Measurements from ENCODE around the gene SYCN.
"Not testable (repeated sequence)": the region's sequence is repeated elsewhere in the genome, so short reads cannot be mapped to it uniquely, and the experiment has no call there.

SYCN gene

DNA sequence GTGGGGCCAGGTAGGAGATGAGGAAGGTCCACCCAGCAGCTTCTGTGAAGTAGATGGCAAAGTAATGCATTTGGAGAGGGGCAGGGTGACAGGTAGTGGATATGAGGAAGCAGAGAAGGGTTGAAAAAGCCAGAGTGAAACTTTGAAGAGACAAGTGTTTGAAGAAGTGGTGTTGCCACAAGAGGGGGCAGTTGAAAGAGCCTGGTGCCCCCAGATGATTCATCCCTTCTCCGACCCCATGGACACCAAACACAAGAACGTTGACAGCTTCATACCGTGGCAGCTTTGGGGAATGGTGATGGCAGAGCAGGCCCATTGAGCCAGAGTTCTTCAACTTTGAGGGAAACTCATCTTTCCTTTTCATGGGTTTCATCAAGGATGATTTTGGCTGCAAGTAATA lies 20.8 kb upstream of the SYCN start:
- DNase-seq (ENCODE audit: low read depth in 2 of 2): no peak

DNA sequence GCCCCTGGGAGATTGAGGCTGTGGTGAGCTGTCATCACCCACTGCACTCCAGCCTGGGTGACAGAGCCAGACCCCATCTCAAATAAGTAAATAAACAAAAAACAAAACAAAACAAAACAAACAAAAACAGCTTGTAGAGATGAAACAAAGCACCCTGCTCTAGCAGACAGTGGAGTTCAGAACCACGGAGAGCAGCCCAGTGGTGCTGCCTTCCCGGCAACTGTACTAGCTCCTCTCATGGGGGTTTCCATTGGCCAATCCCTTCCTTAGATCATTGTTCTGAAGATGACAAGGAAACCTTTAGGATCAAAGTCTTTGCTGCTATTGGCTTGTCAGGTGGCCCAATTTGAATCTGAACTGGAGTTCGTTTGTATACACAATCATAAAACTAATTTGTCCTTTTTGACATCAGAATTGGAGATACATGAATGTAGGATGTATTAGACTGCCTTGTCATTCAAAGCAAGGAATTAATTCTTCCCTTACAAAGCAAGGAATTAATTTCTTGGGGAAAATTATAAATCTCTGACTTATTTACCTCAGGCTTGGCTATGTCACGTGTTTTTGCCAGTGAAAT lies 19.7 kb upstream of the SYCN start:
- DNase-seq (ENCODE audit: low read depth in 2 of 2): no peak

DNA sequence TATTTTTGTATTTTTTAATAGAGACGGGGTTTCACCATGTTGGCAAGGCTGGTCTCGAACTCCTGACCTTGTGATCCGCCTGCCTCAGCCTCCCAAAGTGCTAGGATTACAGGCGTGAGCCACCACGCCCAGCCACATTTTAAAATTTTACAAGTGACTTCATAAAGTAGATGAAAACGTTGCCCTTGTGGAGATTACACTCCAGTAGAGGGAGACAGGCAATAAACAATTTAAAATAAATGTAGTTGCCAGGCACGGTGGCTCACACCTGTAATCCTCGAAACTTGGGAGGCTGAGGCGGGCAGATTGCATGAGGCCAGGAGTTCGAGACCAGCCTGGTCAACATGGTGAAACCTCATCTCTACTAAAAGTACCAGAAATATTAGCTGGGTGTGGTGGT lies 15.0 kb upstream of the SYCN start:
- DNase-seq (ENCODE audit: low read depth in 2 of 2): not testable (repeated sequence)

DNA sequence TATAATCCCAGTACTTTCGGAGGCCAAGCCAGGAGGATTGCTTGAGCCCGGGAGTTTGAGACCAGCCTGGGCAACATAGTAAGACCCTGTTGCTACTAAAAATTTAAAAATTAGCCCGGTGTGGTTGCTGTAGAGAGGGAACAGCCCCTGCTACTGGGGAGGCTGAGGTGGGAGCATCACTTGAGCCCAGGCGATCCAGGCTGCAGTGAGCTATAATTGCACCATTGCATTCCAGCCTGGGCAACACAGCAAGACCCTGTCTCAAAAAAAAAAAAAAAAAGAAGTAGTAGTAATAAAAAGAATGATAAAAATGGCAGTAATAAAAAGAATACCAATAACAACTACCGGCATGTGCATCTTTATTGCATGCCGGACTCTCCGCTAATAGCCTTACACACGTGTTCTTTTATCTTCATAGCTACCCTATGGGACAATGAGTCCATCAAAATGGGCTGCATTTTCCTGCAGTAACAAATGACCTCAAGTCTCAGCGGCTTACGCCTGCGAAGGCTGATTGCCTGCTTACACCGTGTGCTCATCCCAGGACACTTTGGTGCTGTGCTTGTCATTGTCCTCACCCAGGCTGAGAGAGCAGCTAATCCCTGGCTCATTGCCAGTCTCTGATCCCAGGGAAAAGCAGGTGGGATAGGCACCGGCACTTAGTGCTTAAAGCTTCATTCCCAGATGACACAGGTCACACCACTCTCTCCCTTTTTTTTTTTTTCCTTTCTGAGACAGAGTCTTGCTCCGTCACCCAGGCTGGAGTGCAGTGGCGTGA lies 14.4 kb upstream of the SYCN start:
- DNase-seq (ENCODE audit: low read depth in 2 of 2): no peak

DNA sequence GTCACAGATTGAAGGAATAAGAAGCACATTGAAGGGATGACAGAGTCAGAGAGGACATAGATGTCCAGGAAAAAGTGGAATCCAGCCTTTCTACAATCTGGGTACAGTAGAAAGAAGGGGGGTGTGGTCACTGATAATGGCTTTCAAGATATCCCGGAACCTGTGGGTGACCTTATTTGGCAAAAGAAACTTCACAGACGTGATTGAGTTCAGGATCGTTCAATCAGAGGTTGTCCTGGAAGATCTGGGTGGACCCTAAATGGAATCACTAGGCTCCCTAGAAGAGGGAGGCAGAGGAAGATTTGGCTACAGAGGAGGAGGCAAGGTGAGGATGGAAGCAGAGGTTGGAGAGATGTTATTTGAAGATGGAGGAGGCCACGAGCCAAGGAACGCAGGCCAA lies 13.0 kb upstream of the SYCN start:
- no peak for DNase-seq (ENCODE audit: low read depth in 2 of 2)

DNA sequence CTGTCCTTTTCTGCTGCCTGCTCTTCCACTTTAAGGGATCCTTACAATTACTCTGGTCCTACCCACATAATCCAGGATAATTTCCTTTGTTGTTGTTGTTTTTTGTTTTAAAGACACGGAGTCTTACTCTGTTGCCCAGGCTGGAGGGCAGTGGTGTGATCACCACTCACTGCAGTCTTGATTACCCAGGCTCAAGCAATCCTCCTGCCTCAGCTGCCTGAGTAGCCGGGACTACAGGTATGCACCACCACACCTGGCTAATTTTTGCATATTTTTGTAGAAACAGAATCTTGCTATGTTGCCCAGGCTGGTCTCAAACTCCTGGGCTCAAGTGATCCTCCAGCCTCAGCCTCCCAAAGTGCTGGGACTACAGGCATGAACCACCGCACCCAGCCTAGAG lies 11.3 kb upstream of the SYCN start:
- not testable (repeated sequence) for DNase-seq (ENCODE audit: low read depth in 2 of 2)

DNA sequence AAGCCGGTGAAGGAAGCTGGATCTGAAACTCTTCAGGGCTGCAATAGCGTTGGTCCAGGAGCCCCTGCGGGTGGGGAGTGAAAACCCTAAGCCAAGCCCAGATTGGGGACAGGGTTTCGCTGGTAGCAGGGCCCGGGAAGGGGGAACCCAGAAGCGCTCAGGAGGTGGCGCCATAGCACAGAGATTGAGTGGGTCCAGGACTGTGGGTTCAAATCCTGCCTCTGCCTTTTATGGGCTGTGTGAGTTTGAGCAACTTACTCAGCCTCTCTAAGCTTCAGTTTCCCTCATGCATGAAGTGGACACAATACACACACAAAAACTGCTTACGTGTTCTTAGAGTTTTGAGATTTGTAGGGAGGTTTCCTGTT lies 8.3 kb upstream of the SYCN start:
- DNase-seq (ENCODE audit: low read depth in 2 of 2): peak; percentile 14 to 37

DNA sequence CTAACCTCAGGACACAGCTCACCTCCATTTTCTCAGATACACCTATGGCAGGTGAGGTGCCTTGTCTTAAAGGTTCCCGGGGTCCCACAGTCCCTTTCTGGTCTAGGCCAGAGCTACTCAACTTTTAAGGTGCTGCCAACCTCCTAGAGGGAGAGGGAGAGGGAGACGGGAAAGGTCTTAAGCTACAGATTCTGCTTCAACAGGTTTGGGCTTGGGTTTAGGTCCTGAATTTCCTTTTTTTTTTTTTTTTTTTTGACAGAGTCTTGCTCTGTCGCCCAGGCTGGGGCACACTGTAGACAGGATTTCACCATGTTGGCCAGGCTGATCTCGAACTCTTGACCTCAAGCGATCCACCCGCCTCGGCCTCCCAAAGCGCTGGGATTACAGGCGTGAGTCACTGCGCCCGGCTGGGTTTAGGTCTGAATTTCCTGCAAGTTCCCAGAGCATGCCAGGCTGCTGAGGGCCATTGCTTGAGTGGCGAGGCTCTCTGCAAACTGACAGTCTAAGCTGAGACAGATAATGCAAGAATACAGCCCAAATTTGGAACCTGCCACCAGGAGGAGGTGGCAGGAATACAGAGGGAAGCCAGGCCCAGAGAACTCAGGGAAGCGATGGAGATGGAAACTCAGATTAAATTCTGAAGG lies 7.8 kb upstream of the SYCN start:
- DNase-seq (ENCODE audit: low read depth in 2 of 2): no peak

DNA sequence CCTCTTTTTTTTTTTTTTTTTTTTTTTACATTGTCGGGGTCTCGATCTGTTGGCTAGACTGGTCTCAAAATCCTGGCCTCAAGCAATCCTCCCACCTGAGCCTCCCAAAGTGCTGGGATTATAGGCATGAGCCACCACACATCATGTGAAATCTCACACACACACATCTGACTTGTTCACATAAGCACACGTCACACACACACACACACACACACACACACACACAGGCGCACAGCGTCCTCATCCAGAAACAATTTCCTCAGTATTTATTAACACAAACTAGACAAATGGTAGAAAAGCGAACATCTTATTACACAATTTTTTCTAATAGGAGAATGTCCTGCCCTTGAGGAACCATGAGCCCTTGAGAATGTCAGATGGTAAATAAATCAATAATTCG lies 5.1 kb upstream of the SYCN start:
- no peak for DNase-seq (ENCODE audit: low read depth in 2 of 2)

DNA sequence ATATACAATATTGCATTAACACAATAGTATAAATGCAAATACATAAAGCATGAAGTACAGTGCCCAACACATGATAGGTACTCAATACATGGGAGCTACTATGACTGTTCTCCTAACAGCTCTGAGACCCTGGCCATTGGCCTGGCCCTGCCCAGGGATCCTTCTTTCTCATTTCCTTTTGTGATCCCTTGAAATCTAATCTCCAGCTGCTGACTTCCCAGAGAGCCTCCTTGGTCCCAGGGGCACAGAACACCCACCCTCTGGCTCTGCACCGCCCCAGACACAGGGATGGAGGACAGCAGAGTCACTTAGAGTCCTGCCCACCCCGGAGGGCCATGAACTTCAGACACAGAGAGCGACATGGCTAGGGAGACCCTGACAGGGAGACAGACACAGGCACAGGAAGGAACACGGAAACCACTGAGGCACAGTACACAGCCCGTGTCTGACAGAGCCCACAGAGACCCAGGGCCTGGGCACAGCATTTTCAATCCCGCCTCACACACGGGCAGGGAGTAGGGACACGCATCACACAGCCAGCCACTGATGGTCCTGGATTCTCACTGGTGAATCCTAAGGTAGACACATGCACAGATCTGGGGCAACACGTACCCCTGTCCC lies 4.2 kb upstream of the SYCN start:
- DNase-seq (ENCODE audit: low read depth in 2 of 2): no peak

DNA sequence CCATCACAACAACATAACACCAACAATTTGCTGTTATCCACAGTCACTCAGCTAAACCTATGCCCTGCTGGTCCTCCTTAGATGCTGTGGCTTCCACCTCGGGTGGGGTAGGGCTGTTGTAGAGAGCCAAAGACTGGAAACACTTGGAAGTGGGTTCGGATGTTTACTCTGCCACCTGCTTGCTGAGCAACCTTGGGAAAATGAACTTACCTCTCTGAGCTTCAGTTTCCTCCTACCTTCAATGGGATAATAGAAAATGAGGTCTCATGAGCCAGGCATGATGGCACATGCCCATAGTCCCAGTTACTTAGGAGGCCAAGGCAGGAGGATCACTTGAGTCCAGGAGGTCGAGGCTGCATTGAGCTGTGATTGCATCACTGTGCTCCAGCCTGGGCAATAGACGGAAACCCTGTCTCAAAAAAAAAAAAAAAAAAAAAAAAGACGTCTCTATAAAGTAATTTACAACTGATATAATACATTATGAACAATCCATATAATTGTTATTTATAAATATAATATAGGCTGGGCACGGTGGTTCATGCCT lies 3.3 kb upstream of the SYCN start:
- DNase-seq (ENCODE audit: low read depth in 2 of 2): no peak

DNA sequence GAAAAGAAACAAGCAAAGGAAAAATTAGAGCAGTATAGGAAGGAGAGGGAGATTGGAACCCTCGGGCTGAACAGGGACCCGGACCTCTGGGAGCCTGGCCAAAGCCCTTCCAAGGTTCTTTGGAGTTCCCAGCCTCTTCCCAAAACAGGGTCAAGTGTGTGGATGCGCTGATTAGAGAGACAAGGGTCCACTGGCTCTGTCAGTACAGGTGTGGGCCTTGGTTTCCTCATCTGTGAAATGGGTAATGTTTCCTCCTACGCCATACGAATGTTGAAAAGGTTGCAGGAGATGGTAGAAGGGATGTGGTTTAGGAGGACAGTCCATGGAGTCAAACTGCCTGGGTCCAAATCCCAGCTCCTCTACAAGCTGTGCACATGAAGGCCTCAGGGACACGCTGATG lies 2.1 kb upstream of the SYCN start:
- no peak for DNase-seq (ENCODE audit: low read depth in 2 of 2)

DNA sequence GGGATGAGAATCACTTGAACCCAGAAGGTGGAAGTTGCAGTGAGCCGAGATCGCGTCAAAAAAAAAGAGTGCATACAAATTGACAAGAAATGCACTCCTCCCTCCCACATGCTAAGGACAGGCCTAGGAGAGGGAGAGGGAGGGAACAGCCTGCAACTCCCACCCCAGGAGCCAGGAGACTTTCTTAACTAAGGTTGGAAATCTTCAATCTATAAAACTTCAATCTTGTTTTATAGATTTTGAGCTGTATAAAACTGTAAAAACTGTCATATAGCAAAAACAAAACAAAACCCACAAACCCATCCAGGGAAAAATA lies 1.3 kb upstream of the SYCN start:
- no peak for DNase-seq (ENCODE audit: low read depth in 2 of 2)

DNA sequence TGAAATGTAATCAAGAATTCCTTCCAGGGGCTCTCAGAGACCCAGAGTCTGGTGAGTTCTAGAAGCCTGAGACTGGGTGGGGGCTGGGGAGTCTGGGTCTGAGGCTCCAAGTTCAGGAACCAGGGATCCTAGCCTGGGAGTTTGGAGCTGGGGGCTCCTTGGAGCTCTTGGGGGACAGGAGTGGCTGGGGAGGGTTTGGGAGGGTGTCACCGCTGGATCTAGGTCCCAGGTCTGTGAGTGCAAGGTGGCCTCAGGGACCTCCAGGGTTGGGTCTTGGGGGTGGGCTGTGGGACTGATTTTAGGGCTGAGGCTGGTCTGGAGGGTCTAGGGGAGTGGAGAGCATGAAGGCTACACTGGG lies 1.1 kb downstream of the SYCN start:
- DNase-seq (ENCODE audit: low read depth in 2 of 2): no peak

DNA sequence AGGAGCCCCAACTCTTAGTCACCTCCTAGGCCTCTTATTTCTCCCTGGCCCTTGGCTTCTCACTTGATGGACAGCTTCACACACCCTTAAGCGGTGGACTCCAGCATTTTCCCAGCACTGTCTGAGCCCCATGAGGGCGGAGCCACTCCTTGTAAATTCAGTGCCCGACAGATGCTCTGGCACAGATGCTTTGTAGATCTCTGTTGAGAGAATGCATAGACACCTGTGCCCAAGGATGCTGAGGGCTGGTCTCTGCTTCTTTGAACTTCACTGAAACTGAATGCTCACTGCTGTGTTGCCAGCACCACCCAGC lies 3.3 kb downstream of the SYCN start:
- DNase-seq (ENCODE audit: low read depth in 2 of 2): no peak

DNA sequence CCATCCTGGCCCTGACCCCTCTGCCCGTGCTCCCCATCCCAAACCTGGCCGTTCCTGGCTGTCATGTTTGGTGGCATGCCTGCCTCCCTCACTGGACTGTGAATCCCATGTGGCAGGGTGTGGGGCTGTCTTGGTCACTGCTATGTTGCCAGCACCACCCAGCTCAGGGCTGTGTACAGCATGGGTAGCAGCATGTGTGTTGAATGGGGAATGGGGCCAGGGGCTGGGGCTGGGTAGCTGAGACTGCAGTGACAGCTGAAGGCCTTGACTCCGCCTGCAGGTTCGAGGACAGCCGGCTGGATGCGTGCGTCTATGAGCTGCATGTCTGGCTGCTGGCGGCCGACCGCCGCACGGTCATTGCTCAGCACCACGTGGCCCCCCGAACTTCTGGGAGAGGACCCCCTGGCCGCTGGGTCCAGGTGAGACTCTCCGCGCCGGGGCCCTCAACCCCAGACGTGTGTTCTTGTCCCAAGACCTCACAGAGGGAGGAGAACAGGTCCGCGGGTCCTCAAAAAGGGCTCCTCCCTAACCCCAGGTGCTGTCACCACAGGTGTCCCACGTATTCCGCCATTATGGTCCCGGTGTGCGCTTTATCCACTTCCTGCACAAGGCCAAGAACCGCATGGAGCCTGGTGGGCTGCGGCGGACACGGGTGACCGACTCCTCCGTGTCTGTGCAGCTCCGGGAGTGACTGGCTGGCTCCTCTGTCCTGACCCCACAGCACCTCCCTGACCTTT lies 3.8 kb downstream of the SYCN start:
- DNase-seq (ENCODE audit: low read depth in 2 of 2): no peak

DNA sequence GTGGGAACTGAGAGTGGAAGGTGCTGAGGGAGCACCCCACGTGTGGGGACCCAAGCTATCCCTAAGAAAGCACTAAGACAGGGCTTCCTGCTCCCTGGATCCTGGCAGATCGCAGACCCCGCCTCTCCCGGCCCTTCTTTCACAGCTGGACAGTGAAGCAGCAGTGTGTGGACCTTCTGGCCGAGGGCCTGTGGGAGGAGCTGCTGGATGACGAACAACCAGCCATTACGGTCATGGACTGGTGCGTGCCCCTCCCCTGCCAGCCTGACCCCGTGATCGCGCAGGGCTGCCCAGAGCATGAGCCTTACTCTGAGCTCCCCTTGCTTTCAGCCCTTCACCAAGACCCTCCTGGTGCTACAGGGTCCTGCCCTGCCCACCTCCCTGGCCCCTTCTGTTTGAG lies 5.0 kb downstream of the SYCN start:
- DNase-seq (ENCODE audit: low read depth in 2 of 2): no peak

DNA sequence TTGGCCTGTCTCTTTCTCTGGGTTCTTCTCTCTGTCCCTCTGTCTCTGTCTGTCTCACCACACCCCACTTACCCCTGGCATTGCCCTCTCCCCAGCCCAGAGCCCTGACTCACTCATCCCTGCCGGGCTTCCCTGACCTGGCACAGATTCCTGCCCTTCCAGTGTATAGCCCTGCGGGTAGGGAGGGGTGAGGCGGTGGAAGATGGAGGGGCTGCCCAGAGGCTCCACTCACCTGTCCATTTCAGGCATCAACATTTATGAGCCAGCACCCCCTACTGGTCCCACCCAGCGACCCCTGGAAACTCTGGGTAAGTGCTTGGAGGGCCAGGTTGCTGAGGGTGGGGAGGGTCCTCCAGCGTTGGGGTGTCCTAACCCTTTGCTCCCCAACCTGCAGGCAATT lies 6.3 kb downstream of the SYCN start:
- DNase-seq (ENCODE audit: low read depth in 2 of 2): no peak

DNA sequence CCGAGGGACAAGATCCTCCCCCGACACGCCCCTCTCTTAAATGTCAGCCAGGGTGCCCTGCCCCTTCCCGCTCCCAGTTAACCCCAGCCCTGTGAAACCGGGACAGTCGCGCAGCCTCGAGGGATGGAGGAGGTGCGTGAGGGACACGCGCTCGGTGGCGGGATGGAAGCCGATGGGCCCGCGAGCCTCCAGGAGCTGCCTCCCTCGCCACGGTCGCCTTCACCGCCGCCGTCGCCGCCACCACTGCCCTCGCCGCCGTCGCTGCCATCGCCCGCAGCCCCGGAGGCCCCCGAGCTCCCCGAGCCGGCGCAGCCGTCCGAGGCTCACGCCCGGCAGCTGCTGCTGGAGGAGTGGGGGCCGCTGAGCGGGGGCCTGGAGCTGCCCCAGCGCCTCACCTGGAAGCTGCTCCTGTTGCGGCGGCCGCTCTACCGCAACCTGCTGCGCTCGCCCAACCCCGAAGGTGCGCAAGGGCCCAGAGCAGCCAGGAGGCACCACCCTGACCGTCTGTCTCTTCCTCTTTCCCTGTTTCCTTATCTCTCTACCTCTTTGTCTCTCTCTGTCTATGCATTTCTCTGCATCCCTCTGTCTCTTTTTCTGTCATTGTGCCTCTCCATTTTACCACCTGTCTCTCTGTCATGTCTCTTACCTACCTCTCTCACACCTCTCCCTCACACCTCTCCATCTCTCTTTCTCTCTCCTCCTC lies 7.1 kb downstream of the SYCN start, which contains the start of gene NCCRP1:
Gene NCCRP1 (plus strand): TSS at position 105 of the 703 bp plus-strand sequence. CDS start 19 bp downstream, at position 124.
- no peak for DNase-seq (ENCODE audit: low read depth in 2 of 2)

DNA sequence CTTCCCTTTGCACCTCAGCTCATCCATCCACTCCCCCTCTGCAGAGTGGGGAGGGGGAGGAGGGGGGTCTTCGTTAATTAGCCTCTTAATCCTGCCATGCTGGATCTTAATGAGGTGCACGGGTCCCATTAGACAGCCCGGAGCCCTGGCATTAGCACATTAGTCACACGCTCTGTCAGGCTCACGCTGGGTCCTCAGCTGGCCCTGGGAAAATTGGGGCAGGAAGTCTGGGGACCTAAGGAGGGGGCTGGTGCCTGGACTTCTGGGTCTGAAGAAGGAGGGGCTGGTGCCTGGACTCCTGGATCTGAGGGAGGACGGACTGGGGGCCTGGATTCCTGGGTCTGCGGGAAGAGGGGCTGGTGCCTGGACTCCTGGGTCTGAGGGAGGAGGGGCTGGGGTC lies 7.7 kb downstream of the SYCN start:
- DNase-seq (ENCODE audit: low read depth in 2 of 2): no peak

DNA sequence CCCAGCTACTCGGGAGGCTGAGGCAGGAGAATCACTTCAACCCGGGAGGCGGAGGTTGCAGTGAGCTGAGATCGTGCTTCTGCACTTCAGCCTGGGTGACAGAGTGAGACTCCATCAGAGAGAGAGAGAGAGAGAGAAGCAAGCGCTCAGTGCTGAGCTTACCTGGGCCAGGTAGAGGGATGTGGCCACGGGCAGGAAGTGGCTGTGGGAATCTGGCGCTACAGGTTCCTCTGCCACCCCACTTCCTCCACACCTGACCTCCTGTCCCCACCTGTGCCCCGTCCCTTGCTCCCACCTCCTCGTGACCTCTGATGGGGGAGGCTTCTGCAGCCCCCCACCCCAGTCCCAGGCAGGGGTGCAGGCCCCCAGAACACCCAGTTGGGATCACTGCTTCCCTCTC lies 8.3 kb downstream of the SYCN start:
- no peak for DNase-seq (ENCODE audit: low read depth in 2 of 2)

All from stimulated activated CD8-positive, alpha-beta memory T cell treated with anti-CD3 and anti-CD28 coated beads, Interleukin-7, amount 100 ng/mL, for 1 hour (primary cell).